GM18868 (cell line): Measurements from ENCODE around the gene HTT.
"Not testable (repeated sequence)": the region's sequence is repeated elsewhere in the genome, so short reads cannot be mapped to it uniquely, and the experiment has no call there.

Source experiments
- ATAC-seq: cut with Tn5 transposase; IDR thresholded peaks from one replicate; pipeline ENCODE4 v1.9.1; 2021; ENCODE audit warnings: mild to moderate bottlenecking, moderate library complexity; ENCODE audit not compliant: unreplicated experiment

The HTT gene

GRCh38 chr4:3160438-3160837, 86.0 kb downstream of the HTT start:
- ATAC-seq = no peak

DNA sequence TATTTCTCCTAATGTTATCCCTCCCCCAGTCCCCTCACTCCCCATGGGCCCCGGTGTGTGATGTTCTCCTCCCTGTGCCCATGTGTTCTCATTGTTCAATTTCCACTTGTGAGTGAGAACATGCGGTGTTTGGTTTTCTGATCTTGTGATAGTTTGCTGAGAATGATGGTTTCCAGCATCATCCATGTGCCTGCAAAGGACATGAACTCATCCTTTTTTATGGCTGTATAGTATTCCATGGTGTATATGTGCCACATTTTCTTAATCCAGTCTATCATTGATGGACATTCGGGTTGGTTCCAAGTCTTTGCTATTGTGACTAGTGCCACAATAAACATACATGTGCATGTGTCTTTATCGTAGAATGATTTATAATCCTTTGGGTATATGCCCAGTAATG, 86.6 kb downstream of the HTT start:
- not testable (repeated sequence) for ATAC-seq

DNA sequence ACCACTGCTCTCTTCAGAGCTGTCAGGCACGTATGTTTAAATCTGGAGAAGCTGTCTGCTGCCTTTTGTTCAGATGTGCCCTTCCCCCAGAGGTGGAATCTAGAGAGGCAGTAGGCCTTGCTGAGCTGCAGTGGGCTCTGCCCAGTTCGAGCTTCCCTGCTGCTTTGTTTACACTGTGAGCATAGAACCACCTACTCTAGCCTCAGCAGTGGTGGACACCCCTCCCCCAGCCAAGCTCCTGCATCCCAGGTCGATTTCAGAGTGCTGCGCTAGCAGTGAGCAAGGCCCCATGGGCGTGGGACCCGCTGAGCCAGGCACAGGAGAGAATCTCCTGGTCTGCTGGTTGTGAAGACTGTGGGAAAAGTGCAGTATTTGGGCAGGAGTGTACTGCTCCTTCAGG, 92.0 kb downstream of the HTT start:
- ATAC-seq = not testable (repeated sequence)

GRCh38 chr4:3168029-3168428, 93.5 kb downstream of the HTT start:
- peak; percentile 46 for ATAC-seq

DNA sequence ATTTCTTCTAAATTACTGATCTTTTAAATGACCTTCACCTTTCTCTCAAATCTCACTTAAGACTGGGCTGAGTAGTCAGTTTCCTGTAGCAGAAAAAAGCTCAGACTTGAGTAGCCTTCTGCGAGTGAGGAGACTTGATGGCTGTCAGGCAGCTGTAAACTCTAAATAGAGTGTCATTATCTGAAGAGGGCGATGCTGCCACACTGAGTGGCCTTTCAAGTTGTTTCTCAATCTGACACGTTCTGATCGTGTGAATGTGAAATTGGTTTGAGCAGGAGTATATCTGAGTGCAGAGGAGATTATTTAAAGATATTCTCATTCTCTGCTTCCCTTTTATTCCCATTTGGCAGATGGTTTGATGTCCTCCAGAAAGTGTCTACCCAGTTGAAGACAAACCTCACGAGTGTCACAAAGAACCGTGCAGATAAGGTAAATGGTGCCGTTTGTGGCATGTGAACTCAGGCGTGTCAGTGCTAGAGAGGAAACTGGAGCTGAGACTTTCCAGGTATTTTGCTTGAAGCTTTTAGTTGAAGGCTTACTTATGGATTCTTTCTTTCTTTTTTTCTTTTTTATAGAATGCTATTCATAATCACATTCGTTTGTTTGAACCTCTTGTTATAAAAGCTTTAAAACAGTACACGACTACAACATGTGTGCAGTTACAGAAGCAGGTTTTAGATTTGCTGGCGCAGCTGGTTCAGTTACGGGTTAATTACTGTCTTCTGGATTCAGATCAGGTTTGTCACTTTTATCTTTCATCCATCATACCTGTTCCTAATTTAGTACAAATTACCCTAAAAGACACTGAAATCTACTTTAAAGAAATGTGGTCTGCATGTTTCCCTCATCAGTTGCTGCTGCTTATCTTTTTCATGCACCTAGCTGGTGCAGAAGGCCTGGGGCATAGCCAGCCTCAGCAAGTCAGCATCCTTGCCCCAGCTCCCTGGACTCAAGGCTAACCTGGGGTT, 100.2 kb downstream of the HTT start:
- ATAC-seq = no peak

DNA sequence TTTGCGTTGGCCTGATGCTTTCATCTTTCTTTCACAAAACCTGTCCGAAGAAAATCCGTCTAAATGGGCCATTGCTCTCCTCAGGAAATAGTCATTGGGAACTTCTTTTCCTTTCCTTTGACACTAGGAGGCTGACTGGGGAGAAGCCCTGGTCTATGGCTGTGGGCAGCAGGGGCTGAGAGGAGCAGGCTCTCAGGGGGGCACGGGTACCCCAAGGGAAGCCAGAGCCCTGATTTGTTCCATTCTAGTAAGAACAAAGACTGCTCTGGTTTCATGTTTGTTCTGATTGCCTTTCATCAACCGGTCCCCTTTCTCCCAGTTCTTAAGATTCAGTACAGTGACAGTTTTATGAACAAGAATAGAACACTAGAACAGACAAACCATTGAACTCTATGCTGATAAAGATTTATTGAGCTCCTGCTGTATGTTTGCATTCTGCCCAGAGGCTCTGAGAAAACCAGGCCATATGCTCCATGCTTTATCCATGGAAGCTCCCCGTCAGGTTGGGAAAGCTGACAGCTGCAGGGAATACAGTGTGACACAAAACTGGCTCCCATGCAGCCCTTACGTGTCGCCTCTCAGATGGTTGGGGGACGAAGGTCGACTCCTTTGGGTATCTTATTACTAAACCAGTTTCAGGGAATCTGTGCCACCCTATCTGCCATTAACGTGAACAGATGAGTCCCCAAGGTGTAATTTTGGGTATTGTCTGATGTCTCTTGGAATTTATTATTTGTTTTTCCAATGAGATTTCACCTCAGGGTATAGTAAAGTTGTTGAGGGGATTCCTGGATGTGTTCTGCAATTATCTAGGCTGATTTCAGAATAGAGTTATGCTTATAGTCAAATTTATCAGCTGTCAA, 102.1 kb downstream of the HTT start:
- no peak for ATAC-seq

- no peak for ATAC-seq
Observed at GRCh38 chr4:3177426-3177825, 102.9 kb downstream of the HTT start.

DNA sequence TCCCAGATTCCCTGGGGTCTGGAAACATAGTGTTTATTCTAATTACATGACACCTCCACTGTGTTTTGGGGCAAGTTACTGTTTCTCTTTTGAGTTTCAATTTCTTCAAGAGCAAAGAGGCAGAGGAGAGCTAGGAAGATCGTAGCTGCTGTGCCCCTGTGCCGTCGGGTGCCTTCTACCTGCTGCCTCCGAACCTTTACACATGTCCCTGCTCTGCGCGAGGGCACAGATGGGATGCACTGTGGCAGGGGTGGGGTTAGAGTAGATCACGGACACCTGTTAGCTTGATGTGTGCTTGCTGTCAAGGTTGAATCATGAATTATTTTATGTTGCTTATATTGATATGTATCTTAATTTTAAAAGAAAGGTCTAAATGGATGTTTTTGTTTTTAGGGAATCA, 103.4 kb downstream of the HTT start:
- ATAC-seq = no peak

GRCh38 chr4:3178351-3178750, 103.9 kb downstream of the HTT start:
- ATAC-seq = no peak

DNA sequence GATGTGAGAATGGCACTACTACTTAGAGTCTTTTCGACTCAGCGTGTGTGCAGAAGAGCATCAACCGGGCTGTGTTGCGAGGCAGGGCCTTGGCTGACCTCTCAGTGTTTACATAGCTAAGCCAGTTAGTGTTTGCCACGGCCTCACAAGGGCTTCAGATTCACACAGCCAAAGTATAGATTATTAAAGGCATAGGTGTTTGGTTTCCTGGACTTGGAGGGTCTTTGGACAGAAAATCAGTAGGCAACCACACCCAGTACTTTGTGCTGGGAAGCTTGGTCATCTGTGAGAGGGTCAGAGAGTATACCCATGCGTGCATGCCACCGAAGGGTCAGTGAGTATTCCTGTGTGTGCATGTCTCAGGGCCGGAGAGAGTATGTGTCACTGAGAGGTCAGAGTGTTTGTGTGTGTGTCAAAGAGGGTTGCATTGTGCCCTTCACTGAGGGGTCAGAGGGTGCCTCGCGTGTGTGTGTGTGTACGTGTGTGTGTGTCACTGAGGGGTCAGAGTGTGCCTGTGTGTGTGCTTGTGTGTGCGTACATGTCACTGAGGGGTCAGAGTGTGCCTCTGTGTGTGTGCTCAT, 104.7 kb downstream of the HTT start:
- ATAC-seq = no peak

GRCh38 chr4:3183008-3183407, 108.5 kb downstream of the HTT start:
- ATAC-seq = no peak

DNA sequence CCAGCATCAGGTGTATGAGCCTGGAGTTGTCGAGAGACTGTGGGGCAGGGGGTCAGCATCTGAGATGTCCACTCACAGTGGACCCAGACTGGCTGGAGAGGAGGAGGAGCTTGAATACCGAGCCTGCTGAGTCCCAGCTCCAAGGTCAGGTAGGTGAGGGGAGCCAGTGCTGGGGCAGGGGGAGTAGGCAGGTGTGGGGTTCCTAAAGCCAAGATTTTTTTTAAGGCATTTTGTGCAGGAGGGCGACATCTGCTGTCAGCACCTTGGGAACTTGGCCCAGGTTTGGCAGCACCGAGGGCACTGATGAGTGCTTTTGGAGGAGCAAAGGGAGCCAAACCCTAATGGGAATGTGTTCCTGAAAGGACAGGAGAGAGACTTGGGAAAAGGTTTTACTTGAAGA, 110.2 kb downstream of the HTT start:
- ATAC-seq = no peak

GRCh38 chr4:3186609-3187008, 112.1 kb downstream of the HTT start:
- no peak for ATAC-seq

DNA sequence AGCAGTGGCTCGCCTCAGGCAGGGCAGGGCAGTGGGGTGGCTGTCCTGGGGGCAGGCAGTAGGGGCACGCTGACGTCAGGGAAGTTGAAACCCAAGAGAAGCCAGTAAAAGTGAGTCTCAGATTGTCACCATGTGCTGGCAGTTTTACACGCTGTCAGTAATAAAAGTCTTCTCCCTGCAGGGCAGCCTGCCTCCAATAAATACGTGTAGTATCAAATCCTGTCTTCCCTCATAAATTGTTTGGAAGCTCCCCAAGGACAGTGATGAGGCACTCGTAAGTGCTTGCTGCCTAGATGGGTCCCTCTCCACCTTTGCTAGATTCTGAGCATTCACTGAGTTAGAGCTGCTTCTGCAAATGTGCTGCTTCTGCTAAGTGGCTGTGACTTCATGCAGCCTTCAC, 113.6 kb downstream of the HTT start:
- no peak for ATAC-seq

- no peak for ATAC-seq
Observed at GRCh38 chr4:3189459-3189858, 115.0 kb downstream of the HTT start.

GRCh38 chr4:3190549-3190948, 116.1 kb downstream of the HTT start:
- ATAC-seq = no peak

DNA sequence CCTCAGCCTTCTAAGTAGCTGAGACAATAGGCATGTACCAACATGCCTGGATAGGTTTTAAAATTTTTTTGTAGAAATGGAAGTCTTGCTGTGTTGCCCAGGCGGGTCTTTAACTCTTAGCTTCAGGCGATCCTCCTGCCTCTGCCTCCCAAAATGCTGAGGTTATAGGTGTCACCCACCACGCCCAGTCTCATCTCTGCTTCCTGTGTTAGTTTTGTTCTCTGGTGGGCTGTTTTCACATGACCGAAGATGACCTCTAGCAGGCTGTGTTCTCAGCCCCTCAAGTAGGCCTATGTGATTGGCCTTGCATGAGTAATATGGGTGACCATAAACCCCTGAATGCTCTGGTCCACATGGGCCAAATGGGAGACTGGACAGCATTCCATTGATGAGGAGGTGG, 117.7 kb downstream of the HTT start:
- ATAC-seq = no peak

- no peak for ATAC-seq
Observed at GRCh38 chr4:3192827-3193226, 118.3 kb downstream of the HTT start.

GRCh38 chr4:3193531-3194203, 119.2 kb downstream of the HTT start:
- ATAC-seq = no peak

GRCh38 chr4:3196670-3197359, 122.3 kb downstream of the HTT start:
- ATAC-seq = no peak
